HG03066 (cell line): Measurements from ENCODE around the gene PTPN18.
"Not testable (repeated sequence)": the region's sequence is repeated elsewhere in the genome, so short reads cannot be mapped to it uniquely, and the experiment has no call there.

Source experiments
- ATAC-seq: cut with Tn5 transposase; IDR thresholded peaks from one replicate; pipeline ENCODE4 v1.9.1; 2021; ENCODE audit warnings: low read depth; ENCODE audit not compliant: unreplicated experiment

The PTPN18 gene, protein sequence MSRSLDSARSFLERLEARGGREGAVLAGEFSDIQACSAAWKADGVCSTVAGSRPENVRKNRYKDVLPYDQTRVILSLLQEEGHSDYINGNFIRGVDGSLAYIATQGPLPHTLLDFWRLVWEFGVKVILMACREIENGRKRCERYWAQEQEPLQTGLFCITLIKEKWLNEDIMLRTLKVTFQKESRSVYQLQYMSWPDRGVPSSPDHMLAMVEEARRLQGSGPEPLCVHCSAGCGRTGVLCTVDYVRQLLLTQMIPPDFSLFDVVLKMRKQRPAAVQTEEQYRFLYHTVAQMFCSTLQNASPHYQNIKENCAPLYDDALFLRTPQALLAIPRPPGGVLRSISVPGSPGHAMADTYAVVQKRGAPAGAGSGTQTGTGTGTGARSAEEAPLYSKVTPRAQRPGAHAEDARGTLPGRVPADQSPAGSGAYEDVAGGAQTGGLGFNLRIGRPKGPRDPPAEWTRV

DNA sequence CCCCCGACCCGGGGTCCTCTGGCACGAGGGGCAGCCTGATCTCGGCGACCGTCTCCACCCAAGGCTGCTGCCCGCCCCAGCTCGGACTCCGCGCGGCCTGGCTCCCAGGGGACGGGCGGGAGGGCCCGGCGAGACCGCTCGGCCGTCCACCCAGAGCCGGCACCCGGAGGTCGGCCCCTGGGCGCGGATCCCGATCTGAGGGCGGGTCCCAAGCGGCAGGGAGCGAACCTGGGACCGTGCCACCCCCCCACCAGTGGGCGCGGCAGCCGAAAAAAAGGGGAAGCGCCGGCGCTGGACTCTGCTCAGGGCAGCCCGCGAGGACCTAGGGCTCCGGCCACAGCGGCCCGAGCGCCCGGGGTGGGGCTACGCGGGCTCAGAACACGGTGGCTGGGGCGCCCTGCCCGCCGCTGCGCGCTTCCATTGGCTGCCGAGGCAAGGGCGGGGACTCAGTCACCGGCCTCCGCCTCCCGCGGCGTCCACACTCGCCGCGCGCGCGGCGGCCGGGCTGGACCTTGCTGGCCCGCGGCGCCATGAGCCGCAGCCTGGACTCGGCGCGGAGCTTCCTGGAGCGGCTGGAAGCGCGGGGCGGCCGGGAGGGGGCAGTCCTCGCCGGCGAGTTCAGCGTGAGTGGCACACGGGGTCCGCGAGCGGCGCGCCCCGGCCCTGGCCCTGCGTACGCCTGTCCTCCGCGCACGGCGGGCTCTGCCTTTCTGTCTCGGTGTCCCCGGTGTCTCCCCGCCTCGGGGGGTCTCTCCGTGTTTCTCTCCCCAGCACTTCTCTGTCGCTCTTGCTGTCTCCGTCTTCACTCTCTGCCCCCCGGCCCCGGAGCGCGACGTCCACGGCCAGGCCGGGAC, at the start of gene PTPN18:
TSS of gene PTPN18 (plus strand) at position 479 of the 854 bp plus-strand sequence. CDS start at position 531, 52 bp downstream.
- ATAC-seq, result peak; percentile 89

DNA sequence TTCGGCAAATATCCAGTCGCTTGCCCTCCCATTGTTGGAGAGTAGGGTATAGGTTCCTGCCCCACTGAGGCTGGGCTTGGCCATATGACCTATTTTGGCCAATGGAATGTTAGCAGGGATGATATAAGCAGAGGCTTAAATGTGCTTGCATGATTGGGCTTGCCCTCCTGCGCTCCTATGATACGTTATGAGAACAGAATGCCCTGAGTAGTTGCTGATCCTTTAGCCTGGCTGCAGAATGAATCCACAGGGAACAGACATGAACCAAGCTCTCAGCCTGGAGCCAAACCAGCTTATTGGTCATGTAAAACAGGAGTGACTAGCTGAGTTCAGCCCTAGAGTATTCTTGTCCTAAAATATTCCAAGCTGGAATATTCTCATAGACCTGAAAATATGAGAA, 48.0 kb upstream of the PTPN18 start:
- no peak for ATAC-seq

DNA sequence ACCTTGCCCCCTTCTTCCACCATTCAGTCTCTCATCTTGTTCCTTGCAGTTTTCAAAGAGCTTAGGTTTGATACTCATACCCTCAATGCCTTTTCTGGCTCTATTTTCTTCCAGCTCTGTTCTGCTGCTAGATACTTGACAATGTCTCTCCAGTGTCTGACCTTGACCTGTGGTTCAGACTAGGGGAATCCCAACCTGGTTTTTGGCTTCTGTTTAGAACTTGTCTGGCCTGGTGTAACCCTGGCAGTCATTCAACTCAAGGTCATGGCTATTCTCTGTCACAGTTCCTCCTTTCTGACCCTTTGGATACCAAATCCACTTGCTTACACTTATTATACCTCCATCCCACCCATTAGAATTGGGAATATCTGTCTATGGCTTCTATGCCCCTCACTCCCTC, 45.0 kb upstream of the PTPN18 start:
- ATAC-seq, result no peak

DNA sequence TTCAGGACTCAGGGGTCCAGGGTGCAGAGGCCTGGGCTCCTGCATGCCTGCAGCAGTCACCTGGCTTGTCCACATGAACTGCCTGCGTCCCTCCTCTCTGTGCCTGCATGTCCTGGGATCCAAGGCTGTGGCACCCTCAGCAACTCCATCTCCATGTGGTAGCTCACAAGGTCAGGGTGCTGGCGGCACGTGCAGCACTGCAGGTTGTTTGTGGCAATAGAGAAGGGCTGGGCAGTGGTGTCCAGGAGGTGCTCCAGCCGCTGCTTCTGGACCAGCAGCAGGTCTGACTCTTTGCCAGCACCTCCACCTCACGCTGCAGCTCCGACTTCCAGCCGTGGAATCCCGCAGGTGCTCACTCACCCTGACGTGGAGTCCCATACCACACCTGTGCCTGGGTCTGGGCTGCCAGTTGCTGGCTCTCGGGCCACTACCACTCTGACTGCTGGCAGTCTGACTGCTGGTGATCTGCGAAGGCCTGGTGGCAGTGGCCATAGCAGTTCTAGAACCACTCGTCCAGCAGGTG, 42.0 kb upstream of the PTPN18 start:
- ATAC-seq, result no peak

DNA sequence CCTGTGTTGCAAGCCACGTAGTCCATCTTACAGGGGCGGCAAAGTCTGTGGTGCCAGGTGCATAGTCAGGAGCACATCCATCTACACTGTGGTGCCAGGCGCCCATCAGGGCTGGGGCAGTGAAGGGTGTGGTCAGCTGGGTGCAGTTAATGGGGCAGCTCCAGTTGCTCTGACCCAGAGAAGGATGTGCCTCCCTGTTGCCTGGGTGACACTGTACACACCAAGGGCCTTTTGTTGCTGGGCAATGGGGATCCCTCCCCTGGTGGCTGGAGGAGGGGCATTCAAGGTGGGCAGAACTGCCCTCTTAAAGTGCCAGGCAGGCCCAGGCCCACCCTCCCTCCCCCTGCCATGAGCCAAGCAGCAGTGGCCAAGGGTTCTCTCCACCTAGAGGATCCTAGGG, 41.5 kb upstream of the PTPN18 start:
- no peak for ATAC-seq

DNA sequence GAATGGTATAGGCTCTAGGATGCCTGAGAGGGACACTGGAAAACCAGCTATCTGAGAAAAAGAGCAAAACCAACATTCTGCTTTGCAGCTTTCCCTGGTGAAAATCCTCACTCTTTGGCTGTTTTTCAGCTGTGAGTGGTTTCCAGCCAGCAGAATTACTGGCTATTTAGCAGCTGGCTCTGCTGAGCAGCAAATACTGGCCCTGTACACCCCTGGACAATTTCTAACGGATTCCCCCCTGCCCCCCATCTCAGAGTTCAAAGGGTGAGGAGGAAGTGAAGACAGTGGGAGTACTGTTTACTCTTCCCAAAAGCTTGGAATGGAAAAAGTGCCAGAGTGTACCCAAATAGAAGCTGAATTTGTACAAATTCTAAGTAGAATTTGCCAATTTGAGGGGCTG, 39.3 kb upstream of the PTPN18 start:
- ATAC-seq, result no peak

DNA sequence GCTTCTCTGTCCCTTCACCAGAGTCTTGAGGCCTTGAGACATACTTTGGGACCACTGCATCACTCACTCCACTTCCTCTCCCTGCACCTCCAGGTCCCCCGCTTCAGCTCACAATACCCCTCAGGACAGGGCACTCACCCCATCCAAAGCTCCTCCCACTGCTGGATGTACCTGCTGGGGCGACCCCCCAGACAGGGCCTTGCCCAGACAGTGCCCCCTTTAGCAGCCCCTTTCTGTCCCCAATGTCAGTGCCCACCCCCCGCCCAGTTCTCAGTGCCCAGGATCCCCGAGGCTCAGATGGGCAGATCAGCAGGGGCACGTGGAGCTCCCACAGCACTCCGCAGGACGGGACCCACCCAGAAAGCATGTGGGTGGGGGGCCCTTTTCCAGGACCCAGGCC, 37.0 kb upstream of the PTPN18 start:
- ATAC-seq, result no peak

DNA sequence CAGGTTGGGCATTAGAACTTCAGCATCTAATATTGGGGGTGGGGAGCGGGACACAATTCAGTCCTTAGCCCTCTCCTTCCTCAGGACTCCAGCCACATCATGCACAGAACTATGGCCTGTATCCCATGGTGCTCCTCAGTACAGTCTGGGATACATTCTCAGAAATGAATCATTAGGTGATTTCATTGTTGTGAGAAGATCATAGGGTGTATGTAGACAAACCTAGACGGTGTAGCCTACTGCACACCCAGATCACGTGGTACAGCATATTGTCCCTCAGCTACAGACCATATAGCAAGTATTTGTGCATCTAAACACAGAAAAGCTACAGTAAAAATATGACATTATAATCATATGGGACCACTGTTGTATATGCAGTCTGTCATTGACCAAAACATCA, 36.3 kb upstream of the PTPN18 start:
- ATAC-seq, result no peak

DNA sequence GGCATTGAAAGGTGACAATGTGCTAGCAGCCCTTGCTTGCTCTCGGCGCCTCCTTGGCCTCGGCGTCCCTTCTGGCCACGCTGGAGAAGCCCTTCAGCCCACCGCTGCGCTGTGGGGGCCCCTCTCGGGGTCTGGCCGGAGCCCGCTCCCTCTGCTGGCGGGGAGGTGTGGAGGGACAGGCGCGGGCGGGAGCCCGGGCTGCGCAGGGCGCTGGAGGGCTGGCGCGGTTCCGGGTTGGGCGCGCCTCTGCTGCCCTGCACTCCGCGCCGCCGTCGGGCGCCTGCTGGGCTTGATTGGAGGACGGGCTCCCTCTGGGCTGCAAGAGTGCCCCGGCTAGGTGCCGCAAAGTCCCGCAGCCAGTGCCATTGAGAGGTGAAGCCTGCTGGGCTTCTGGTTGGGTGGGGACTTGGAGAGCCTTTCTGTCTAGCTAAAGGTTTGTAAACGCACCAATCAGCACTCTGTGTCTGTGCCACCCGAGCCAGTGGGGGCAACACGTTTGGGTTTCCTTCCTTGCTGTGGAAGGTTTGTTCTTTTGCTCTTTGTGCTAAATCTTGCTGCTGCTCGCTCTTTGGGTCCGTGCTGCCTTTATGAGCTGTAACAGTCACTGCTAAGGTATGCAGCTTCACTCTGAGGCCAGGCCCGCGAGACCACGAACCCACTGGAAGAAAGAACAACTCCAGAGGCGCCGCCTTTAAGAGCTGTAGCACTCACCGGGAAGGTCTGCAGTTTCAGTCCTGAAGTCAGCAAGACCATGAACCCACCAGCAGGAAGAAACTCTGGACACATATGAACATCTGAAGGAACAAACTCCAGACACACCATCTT, 27.9 kb upstream of the PTPN18 start:
- ATAC-seq, result no peak

DNA sequence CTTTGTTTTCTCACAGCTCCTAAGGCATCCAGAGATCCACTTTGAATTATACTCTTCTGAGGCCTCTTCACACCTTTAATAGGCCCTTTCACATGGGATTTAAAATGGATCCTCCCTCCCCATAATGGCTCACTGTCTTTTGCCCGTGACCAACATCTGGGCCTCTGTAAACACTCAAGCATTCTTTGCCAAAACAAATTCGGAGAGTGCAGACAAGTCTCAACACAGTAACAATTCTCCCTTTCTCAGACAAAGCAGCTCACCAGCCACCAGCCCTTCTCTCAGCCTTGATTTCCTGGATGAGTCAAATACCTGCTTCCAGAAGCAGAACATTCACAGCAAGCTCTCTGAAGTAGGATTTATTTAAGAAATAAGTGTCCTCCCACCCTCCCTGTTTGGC, 27.1 kb upstream of the PTPN18 start:
- no peak for ATAC-seq

DNA sequence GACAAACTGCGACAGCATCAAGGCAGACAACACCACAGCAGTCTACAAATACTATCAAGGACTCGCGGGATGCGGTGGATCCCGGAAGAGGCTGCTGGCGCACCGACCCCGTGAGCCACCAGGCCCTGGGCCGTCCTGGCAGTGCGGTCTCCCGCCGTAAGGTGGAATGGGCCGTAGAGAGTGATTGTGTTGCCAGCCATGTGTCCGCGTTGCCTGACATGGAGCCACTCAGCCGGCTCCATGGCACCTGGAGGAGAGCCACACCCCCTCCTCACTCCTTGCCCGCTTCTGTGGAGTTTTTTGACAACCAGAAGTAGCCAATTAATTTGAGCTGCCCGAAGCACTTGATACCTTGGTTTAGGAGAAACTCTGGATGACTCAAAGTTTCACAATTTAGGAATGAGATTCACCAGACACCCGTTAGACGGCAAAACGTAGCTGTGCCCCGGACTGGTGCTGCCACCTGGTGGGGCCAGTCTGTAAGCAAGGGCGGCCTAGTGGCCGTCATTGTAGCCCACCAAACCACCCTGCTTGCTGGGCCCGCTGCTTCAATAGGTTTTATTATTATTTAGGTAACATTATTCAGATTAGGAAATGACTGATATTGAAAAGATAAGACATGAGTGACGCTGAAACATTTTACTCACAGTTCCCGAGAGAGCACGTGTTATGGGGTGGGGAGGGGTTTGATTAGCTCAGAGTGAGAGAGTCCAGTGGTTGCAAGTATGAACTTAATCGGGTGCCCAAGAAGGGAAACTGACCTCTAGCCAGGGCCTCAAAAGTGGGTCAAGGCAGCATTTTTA, 23.4 kb upstream of the PTPN18 start:
- ATAC-seq, result peak; percentile 78

DNA sequence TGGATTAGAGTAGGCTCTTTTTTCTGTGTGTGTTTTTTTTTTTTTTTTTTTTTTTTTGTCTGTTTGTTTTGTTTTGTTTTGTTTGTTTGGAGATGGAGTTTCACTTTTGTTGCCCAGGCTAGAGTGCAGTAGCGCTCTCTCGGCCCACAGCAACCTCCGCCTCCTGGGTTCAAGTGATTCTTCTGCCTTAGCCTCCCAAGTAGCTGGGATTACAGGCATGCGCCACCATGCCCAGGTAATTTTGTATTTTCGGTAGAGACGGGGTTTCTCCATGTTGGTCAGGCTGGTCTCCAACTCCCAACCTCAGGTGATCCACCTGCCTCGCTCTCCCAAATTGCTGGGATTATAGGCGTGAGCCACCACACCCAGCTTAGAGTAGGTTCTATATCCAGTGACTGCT, 22.6 kb upstream of the PTPN18 start:
- not testable (repeated sequence) for ATAC-seq

DNA sequence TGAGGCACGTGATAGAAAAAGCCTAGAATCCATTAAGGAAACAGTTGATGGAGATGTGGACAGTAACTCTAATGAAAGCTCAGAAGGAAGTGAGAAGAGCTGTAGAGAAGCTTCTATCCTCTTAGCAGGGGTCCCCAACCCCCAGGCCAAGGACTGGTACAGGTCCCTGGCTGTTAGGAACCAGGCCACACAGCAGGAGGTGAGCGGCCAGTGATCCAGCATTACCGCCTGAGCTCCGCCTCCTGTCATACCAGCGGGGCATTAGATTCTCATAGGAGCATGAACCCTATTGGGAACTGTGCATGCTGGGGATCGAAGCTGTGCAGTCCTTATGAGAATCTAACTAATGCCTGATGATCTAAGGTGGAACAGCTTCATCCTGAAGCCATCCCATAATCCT, 21.8 kb upstream of the PTPN18 start:
- ATAC-seq, result no peak

DNA sequence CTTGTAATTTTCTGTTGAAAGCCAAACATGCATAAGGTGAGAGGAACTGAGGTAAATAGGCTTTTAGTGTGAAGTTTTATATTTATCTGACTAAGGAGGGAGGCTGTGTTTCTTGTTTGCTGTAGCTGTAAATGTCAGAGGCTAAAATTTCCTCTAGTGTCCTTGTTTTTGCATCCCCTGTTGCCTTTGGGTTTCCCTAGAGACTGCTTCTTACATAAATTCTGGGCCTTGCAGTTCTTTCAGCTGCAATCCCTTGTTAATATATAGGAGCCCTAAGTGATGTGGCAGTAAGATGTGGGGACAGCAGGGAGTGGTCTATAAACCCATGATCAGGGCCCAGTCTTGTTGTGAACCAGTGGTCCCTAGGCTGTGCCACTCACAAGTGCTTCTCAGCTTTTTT, 20.6 kb upstream of the PTPN18 start:
- no peak for ATAC-seq

DNA sequence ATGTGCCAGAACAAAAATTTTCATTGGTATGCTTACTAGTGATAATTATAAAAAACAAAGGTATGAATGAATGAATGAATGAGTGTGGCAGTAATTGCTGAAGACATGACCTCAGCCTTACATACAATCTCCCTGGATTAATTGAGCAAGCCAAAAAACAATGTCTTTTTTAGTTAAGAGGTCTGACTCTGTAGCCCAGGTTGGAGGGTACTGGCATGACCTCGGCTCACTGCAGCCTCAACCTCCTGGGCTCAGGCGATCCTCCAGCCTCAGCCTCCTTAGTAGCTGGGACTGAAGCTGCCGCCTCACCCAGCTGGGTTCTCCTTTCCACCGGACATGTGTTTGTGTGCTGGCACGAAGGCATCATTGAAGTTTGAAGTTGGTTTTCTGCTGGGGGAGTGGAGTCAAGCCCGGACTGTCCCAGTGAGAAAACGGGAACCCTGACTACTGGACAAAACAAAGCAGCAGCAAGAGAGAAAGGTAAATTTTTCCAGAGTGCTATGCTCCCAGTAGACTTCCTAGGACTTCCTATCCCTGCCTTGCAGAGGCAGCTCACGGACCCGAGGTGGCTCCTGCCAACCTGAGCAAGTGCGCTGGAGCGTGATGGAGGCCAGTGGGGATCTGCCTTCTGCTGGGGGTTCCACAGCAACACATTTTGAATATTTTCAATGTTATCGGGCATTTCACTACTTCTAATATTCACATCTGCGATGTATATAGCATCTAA, 19.5 kb upstream of the PTPN18 start:
- ATAC-seq, result no peak

DNA sequence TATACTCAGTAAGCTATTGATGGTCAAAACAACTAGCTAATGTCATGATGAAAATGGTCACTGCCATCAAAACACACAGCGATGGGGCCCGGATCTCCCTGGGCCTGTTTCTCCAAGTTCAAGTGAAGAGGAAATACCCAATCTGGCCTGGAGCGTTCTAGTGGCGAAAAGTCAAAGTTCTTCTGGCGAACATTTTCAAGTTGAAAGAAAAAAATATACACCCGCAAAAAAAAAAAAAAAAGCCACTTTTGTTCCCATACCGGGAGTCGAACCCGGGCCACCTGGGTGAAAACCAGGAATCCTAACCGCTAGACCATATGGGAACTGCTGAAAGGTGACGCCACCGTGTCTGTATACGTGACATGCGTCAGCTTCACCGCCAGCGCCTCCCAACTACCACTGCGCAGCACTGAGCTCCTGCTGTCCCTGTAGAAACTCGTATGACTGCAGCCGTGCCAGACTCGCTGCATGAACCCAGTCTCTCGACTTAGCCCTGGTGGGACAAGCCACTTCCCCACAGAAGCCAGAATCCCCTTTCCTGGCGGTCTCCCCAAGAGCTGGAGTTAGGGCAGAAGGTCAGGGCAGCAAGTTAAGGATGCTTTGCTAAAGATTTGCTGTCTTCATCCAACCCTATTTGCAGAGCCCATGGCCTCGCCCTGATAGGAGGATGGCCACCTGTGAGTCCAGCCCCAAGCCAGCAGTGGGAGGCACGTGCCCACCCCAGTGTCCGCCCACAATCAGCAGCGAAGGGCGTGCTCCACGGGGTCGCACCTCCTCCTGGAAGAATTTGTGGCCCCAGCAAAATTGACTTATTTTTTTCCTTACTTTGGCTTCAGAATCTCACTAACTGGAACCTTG, 18.8 kb upstream of the PTPN18 start:
- no peak for ATAC-seq

DNA sequence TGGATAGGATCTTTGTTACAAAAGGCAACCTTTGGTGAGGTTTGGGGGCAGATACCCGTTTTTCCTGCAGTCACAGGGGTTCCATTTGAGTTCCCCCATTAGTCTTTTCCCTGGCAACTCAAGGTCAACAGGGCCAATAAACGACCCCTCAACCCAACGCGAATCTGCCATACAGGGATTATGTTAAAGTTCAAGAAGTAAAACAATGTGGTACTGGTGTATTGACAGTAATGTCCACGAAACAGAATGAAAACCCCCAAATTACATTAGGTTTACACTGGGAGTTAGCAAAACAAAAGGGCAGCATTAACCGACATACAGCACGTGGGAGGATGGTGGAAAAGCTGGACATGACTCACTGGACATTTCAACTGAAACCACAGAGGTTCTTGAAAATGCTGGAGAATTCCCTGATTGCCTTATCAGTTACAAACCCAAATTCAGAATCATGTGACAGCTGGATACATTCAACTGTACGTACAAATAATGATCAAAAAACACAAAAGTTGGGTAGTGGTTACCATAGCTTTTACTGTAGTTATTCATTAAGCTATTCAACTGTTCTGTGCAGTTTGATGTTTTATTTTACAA, 18.0 kb upstream of the PTPN18 start:
- ATAC-seq, result no peak

DNA sequence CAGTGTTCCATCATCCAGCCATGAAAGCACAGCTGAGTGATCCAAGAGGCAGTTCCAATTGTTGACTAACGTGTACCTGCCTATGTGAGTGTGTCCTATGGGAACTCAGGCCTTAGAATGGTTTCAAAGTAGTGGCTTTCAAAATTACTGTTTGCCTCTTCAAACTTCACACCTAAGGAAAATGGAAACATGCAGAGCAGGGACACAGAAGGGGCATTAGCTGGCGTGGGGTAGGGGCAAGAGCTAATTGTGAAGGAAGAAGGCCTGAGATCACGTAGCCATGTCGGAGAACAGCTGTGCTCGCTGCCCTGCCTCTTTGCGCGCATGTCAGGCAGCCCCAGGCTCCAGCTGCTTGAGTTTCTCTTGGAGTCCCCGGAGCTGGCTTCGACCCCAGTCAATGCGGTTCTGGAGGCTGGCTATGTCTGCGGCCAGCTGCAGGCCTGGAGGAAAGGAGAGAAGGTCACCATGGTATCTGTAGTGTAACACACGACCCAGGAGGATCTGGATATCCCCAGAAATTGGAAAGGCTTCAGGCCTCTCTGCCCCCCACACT, 17.0 kb upstream of the PTPN18 start:
- ATAC-seq, result no peak
